MM.1S (cell line): ENCODE data around the gene SEMA4D.

Source experiments
- DNase-seq: peaks from one replicate; pipeline ENCODE4 v3.0.0-alpha.2; 2015
- H2AFZ ChIP-seq: fragments of 300-600 bp; sonication (generic); 2 replicates; pipeline ENCODE4 v1.6.0; 2016; ENCODE audit warnings: antibody characterized with exemption, low read length
- H3F3A ChIP-seq: fragments of 300-600 bp; sonication (generic); 2 replicates; pipeline ENCODE4 v1.6.1; 2016; ENCODE audit warnings: mild to moderate bottlenecking, antibody characterized with exemption, low read length, moderate library complexity, mixed read lengths; ENCODE audit not compliant: insufficient read depth
- H3K27ac ChIP-seq: fragments of 300-600 bp; sonication (generic); 2 replicates; pipeline ENCODE4 v1.5.1; 2016; ENCODE audit warnings: mild to moderate bottlenecking, low read length
- H3K27me3 ChIP-seq: fragments of 300-600 bp; sonication (generic); replicated peaks from 2 replicates; pipeline ENCODE4 v1.6.0; 2016; ENCODE audit warnings: low read length; ENCODE audit not compliant: insufficient read depth
- H3K36me3 ChIP-seq: fragments of 300-600 bp; sonication (generic); replicated peaks from 2 replicates; pipeline ENCODE4 v1.6.1; 2016; ENCODE audit warnings: mild to moderate bottlenecking, low read length, mixed read lengths; ENCODE audit not compliant: insufficient read depth
- H3K4me1 ChIP-seq: fragments of 300-600 bp; sonication (generic); 2 replicates; pipeline ENCODE4 v1.6.1; 2016; ENCODE audit warnings: low read length, mixed read lengths
- H3K4me2 ChIP-seq: fragments of 300-600 bp; sonication (generic); 2 replicates; pipeline ENCODE4 v1.6.0; 2016; ENCODE audit warnings: low read depth, low read length
- H3K4me3 ChIP-seq: fragments of 300-600 bp; sonication (generic); 2 replicates; pipeline ENCODE4 v1.5.1; 2016; ENCODE audit warnings: low read length, mixed read lengths
- H3K79me2 ChIP-seq: fragments of 300-600 bp; sonication (generic); 2 replicates; pipeline ENCODE4 v1.6.1; 2016; ENCODE audit warnings: mixed run types, low read length, mixed read lengths
- H3K9ac ChIP-seq: fragments of 300-600 bp; sonication (generic); 2 replicates; pipeline ENCODE4 v1.6.1; 2016; ENCODE audit warnings: low read length, mixed read lengths
- H3K9me2 ChIP-seq: fragments of 300-600 bp; sonication (generic); replicated peaks from 2 replicates; pipeline ENCODE4 v1.6.1; 2016; ENCODE audit warnings: mild to moderate bottlenecking, low read length, mixed read lengths; ENCODE audit not compliant: insufficient read depth
- H3K9me3 ChIP-seq: fragments of 300-600 bp; sonication (generic); replicated peaks from 2 replicates; pipeline ENCODE4 v1.6.1; 2016; ENCODE audit warnings: mild to moderate bottlenecking, low read length, mixed read lengths; ENCODE audit not compliant: insufficient read depth
- H4K20me1 ChIP-seq: fragments of 300-600 bp; sonication (generic); 2 replicates; pipeline ENCODE4 v1.6.1; 2016; ENCODE audit warnings: mild to moderate bottlenecking, low read length, moderate library complexity, mixed read lengths; ENCODE audit not compliant: insufficient read depth
- CTCF ChIP-seq: fragments of 300-600 bp; sonication (generic); IDR thresholded peaks from 2 replicates; pipeline ENCODE4 v1.5.1; 2016; ENCODE audit warnings: antibody characterized with exemption, low read length, mixed read lengths
- EZH2 ChIP-seq: fragments of 300-600 bp; sonication (generic); optimal IDR thresholded peaks from 2 replicates; pipeline ENCODE3; 2017; ENCODE audit warnings: low read depth, mild to moderate bottlenecking, antibody characterized with exemption, low read length, mixed read lengths
- EZH2phosphoT487 ChIP-seq: fragments of 300-600 bp; sonication (generic); IDR thresholded peaks from 2 replicates; pipeline ENCODE4 v1.6.1; 2018; ENCODE audit warnings: antibody characterized with exemption, low read length

Gene SEMA4D

DNA sequence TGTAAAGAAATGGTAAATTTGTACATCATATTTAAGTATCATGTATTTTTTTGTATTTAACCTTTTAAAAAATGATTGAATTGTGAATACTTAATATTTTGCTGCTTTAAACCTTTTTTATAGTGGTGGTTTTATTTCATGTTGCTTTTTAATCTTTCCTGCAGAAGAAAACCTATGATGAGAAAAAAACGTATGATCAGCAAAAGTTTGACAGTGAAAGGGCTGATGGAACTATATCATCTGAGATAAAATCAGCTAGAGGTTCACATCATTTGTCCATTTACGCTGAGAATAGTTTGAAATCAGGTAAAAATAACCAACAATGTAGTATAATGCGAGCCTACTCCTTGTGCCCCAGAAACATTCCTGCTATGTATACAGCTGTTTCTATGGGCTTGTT lies 172.2 kb downstream of the SEMA4D start:
- Histone ChIP-seq H3F3A (no peaks in the 10 kb centered on the region), H3K9me3 (no peaks in the 10 kb centered on the region), H3K9ac (no peak overlapping the region), H3K79me2 (peaks cover 48% of the 10 kb centered on the region), H3K27me3 (no peaks in the 10 kb centered on the region), H3K4me2 (no peak overlapping the region), H3K36me3 (0 out of 2 replicates have a peak, but pooled peaks cover 9% of the 10 kb centered on the region), H3K9me2 (no peaks in the 10 kb centered on the region), H2AFZ (no peak overlapping the region), H4K20me1 (no peaks in the 10 kb centered on the region), H3K27ac (no peak overlapping the region), H3K4me3 (no peak overlapping the region), H3K4me1 (no peaks in the 10 kb centered on the region)
- DNase-seq, result no peak
- no peak for TF ChIP-seq EZH2phosphoT487
- TF ChIP-seq CTCF, result no peak
- TF ChIP-seq EZH2, result no peak

DNA sequence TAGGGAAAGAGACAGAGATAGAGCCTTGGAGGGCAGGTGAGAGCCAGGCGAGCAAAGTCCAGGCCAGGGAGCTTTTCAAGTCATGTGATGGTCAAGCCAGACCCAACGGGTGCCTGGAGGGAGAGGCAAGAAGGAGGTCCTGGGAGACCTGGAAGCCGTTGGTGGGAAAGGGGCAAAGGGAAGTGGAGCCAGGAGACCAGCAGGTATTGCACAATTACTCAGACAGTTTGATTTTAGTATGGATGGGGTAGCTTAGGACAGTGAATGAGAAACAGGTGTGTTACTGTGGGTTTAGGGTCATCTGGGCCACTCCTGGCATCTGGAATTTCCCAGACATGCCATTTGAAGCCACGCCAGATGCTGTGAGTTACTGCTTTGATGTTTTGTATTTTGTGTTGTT lies 174.5 kb downstream of the SEMA4D start:
- Histone ChIP-seq H3K27me3 (no peaks in the 10 kb centered on the region), H4K20me1 (no peaks in the 10 kb centered on the region), H3K36me3 (no peaks in the 10 kb centered on the region), H3K9ac (no peak overlapping the region), H3K9me2 (no peaks in the 10 kb centered on the region), H3F3A (peaks cover 11% of the 10 kb centered on the region), H3K4me3 (no peak overlapping the region), H3K4me2 (no peak overlapping the region), H3K4me1 (peaks cover 5% of the 10 kb centered on the region; the same call in 1 of the 2 replicates), H3K79me2 (peaks cover 66% of the 10 kb centered on the region), H3K27ac (no peak overlapping the region), H3K9me3 (no peaks in the 10 kb centered on the region), H2AFZ (no peak overlapping the region)
- no peak for DNase-seq
- TF ChIP-seq EZH2phosphoT487 (no peak), EZH2 (no peak), CTCF (no peak)

GRCh38 chr9:89319015-89319905 lies 178.7 kb downstream of the SEMA4D start:
- H3K9me2 ChIP-seq, result no peaks in the 10 kb centered on the region
- peak overlapping the region; percentile 78 for H3K4me2 ChIP-seq
- H2AFZ ChIP-seq, result peak overlapping the region; percentile 35
- no peak for DNase-seq
- peaks cover 7% of the 10 kb centered on the region; the same call in 1 of the 2 replicates for H3K36me3 ChIP-seq
- H3F3A ChIP-seq, result peaks cover 51% of the 10 kb centered on the region
- H3K9me3 ChIP-seq, result no peaks in the 10 kb centered on the region
- peaks cover 33% of the 10 kb centered on the region for H3K4me1 ChIP-seq
- no peaks in the 10 kb centered on the region for H4K20me1 ChIP-seq
- no peaks in the 10 kb centered on the region for H3K27me3 ChIP-seq
- no peak for TF ChIP-seq EZH2
- no peak for TF ChIP-seq EZH2phosphoT487
- TF ChIP-seq CTCF, result no peak; the same call in 1 of the 2 replicates
- H3K9ac ChIP-seq, result peak overlapping the region; percentile 96
- peak overlapping the region; percentile 85 for H3K4me3 ChIP-seq
- peaks cover 82% of the 10 kb centered on the region for H3K79me2 ChIP-seq
- H3K27ac ChIP-seq, result peak overlapping the region; percentile 98
